Right lobe of liver (tissue), 6 donors: ENCODE data around the gene CER1. TPM values are rescaled to one million over a fixed set of nuclear protein-coding genes. Genes with fewer than 3 reads are reported as not detected.

Source experiments
- ATAC-seq, 4 donors: fragments of 200-7000 bp; cut with Tn5 transposase; one replicate each; pipeline ENCODE4 v1.9.1; 2020; ENCODE audit warnings: mild to moderate bottlenecking in 4 of 4, moderate library complexity in 4 of 4
- DNase-seq, 3 donors: peaks; one replicate each; pipeline ENCODE4 v3.0.0-alpha.2; 2020
- H3K27ac ChIP-seq, 3 donors: fragments of 200-600 bp; one replicate each; pipeline ENCODE4 v1.8.0; 2022
- H3K27me3 ChIP-seq, 2 donors: fragments of 200-600 bp; one replicate each; pipeline ENCODE4 v1.8.0; 2022
- H3K36me3 ChIP-seq, 4 donors: fragments of 200-600 bp; sonication (generic) in 1 of 4; one replicate each; pipeline versions ENCODE4 v1.5.1 to v1.8.0; 2017 to 2022; ENCODE audit warnings: control low read depth in 1 of 4
- H3K4me1 ChIP-seq, 4 donors: fragments of 200-600 bp; sonication (generic) in 1 of 4; one replicate each; pipeline versions ENCODE4 v1.5.1 to v1.8.0; 2017 to 2022; ENCODE audit warnings: control low read depth in 1 of 4
- H3K4me3 ChIP-seq, 3 donors: fragments of 200-600 bp; one replicate each; pipeline ENCODE4 v1.8.0; 2022
- H3K9me3 ChIP-seq, 4 donors: fragments of 200-600 bp; sonication (generic) in 1 of 4; one replicate each; pipeline versions ENCODE4 v1.5.1 to v1.8.0; 2017 to 2022; ENCODE audit warnings: control low read depth in 1 of 4
- CTCF ChIP-seq, 4 donors: fragments of 200-600 bp in 3 of 4; fragments of 450-650 bp in 1 of 4; IDR thresholded peaks; one replicate each; pipeline versions ENCODE4 v1.5.1 to v1.8.0; 2016 to 2022; ENCODE audit warnings: antibody characterized with exemption in 4 of 4, mild to moderate bottlenecking in 2 of 4
- POLR2A ChIP-seq: fragments of 450-650 bp; IDR thresholded peaks from one replicate; pipeline ENCODE4 v1.6.1; 2017; ENCODE audit warnings: antibody characterized with exemption, mild to moderate bottlenecking
- WGBS: methylation state at CpG from one replicate; pipeline ENCODE4 v1.1.6; 2018; ENCODE audit warnings: low coverage, low lambda C conversion rate; ENCODE audit not compliant: insufficient coverage; ENCODE audit errors: missing lambda C conversion rate; 5-methylcytosine and 5-hydroxymethylcytosine counted together
- intact Hi-C, 2 donors: fragments of 100-400 bp; cut with DNase I; formaldehyde crosslinking; loops; one replicate each; pipeline versions ENCODE4 v1.11.2 to v1.14.1; 2022
- total RNA-seq, 6 experiments: library from RNA; depleted of rRNA in 2 of 6; stranded (reverse); fragments of >200 nt in 2 of 6; fragmentation: NEBNext Ultra II Directional in 3 of 6; extraction: Animal tissue kit (Norgen Biotek cat#: 25700) in 3 of 6; gene quantifications; one replicate each; pipeline versions ENCODE4 v1.1.0 to v1.2.4, GENCODE V29; 2016 to 2023
- donor health status: DM: no; HTN: yes; CAD: no.
- donor health status: DM: no; HTN: no; CAD: no.
- donor health status: DM: no; HTN: no; CAD: no.
- donor health status: DM: no; HTN: yes; CAD: no.
- donor health status: DM: no; HTN: yes; CAD: no.

The CER1 gene
- total RNA-seq, 6 experiments from 2014 or later = not detected

GRCh38 chr9:14715102-14715501, 7.4 kb downstream of the CER1 start:
- no peak for ATAC-seq
- H3K36me3 ChIP-seq = no peaks in the 10 kb centered on the region
- H3K27ac ChIP-seq = no peak overlapping the region
- no peak for TF ChIP-seq POLR2A
- no peak for TF ChIP-seq CTCF (IDR thresholded peaks at IDR 0.05)
- no peak overlapping the region for H3K4me3 ChIP-seq
- intact Hi-C loops = no loop called here
- no peak for DNase-seq
- no peaks in the 10 kb centered on the region for H3K9me3 ChIP-seq
- H3K4me1 ChIP-seq = no peaks in the 10 kb centered on the region
- no peaks in the 10 kb centered on the region for H3K27me3 ChIP-seq
- 58% methylated on average over 4 of the region's 4 CpGs for WGBS

GRCh38 chr9:14713187-14713767, 9.3 kb downstream of the CER1 start:
- ATAC-seq (no peak), DNase-seq (no peak)
- Histone ChIP-seq H3K9me3 (no peaks in the 10 kb centered on the region), H3K4me1 (no peaks in the 10 kb centered on the region), H3K27me3 (no peaks in the 10 kb centered on the region), H3K27ac (no peak overlapping the region), H3K36me3 (no peaks in the 10 kb centered on the region), H3K4me3 (no peak overlapping the region)
- TF ChIP-seq CTCF (IDR thresholded peaks at IDR 0.05) = no peak
- WGBS = 68% methylated on average over 3 of the region's 3 CpGs
- intact Hi-C loops = no loop called here

GRCh38 chr9:14710804-14711203, 11.7 kb downstream of the CER1 start:
- Histone ChIP-seq H3K27ac (no peak overlapping the region), H3K36me3 (no peaks in the 10 kb centered on the region), H3K4me3 (no peak overlapping the region), H3K4me1 (no peaks in the 10 kb centered on the region), H3K9me3 (no peaks in the 10 kb centered on the region), H3K27me3 (no peaks in the 10 kb centered on the region)
- DNase-seq (no peak), ATAC-seq (no peak)
- TF ChIP-seq CTCF (IDR thresholded peaks at IDR 0.05) (no peak), POLR2A (no peak)
- intact Hi-C loops = no loop called here

GRCh38 chr9:14706530-14707140, 15.9 kb downstream of the CER1 start:
- intact Hi-C loops = no loop called here
- WGBS = 73% methylated on average over 5 of the region's 5 CpGs
- DNase-seq = no peak
- no peak for ATAC-seq
- Histone ChIP-seq H3K4me1 (no peaks in the 10 kb centered on the region), H3K27ac (no peak overlapping the region), H3K27me3 (no peaks in the 10 kb centered on the region), H3K4me3 (no peak overlapping the region), H3K9me3 (no peaks in the 10 kb centered on the region), H3K36me3 (no peaks in the 10 kb centered on the region)
- TF ChIP-seq POLR2A = no peak
- no peak for TF ChIP-seq CTCF (IDR thresholded peaks at IDR 0.05)

GRCh38 chr9:14705079-14705478, 17.5 kb downstream of the CER1 start:
- ATAC-seq (no peak), DNase-seq (no peak)
- H3K9me3 ChIP-seq = no peaks in the 10 kb centered on the region
- no peak overlapping the region for H3K4me3 ChIP-seq
- H3K27ac ChIP-seq = no peak overlapping the region
- no peaks in the 10 kb centered on the region for H3K4me1 ChIP-seq
- H3K36me3 ChIP-seq = no peaks in the 10 kb centered on the region
- TF ChIP-seq CTCF (IDR thresholded peaks at IDR 0.05) (no peak), POLR2A (no peak)
- no peaks in the 10 kb centered on the region for H3K27me3 ChIP-seq
- intact Hi-C loops = no loop called here
